ENCODE data around the gene ATP2C2.
"Not testable (repeated sequence)": the region's sequence is repeated elsewhere in the genome, so short reads cannot be mapped to it uniquely, and the experiment has no call there.

ATP2C2 gene

DNA sequence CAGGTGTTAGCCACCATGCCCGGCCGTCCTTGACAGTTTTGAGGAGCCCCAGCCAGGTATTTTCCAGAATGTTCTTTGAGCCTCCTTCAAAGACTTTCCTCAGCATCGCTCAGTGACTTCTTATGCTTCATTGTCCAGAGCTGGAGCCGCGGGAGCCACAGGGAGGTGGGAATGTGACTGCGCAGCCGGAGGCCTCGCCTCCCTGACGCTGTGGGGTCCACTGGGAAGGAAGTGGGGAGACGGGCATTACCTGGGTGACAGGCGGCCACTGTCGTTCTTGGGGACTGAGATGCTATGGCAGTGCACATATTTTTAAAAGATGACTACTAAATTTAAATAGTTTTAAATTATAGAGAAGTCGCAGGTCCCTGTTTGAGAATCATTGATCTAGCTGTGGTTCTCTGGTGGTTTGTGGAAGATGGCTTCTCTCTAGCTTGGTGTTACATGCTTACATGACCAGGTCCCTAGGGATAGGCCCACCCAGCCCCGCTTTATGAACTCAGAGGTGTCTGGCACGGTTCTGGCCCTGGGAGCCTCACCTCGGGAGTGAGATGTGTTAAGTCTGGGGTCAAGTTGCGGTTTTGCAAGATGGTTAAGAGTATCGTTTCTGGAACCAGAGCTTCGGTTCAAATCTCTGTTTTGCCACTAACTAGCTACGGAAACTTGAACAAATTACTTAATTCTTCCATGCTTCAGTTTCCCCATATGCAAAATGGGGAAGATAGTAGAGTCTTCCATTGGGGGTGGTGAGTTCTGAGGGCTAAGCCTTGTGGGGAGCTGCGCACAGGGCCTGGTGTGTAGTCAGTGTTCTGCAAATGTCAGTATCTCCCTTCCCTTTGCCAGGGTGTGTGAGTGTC lies 53.0 kb downstream of the ATP2C2 start:
- no peak for DNase-seq

GRCh38 chr16:84421938-84422220 lies 53.5 kb downstream of the ATP2C2 start:
- no peak for DNase-seq

DNA sequence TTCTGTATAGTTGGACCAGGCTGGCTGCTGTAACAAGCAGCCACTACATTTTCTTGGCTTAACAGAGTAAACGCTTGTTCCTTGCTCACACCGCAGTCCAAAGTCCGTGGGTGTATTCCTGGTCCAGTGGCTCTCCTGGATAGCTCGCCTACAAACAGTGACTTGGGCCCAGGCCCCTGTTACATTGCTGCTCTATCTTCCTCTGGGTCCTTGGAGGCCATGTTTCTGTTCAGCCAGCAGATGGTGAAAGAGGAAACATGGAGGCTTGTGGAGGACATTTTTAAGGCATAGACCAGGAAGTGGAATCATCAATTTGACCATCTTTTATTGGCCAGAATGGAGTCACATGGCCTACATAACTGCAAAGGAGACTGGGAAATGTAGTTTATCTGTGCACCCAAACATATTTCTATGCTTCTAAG lies 55.1 kb downstream of the ATP2C2 start:
- no peak for DNase-seq

DNA sequence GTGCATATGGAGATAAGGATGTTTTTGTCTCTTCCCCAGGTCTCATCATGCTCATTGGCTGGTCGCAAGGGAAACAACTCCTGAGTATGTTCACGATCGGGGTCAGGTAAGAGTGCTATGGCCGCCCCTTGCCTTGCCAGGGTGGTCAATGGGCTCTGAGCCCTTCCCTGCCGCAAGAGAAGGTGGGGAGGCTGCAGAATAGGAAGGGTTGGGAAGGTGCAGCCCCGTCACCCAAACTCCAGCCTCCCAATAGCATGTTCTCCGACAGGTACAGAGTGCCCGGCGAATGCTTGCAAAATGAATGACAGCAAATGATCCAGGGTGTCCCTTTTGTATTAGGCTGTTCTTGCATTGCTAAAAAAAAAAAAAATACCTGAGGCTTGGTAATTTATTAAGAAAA lies 57.4 kb downstream of the ATP2C2 start:
- DNase-seq: no peak

GRCh38 chr16:84426804-84427203 lies 58.5 kb downstream of the ATP2C2 start:
- DNase-seq: no peak

GRCh38 chr16:84427553-84427952 lies 59.2 kb downstream of the ATP2C2 start:
- DNase-seq: no peak

DNA sequence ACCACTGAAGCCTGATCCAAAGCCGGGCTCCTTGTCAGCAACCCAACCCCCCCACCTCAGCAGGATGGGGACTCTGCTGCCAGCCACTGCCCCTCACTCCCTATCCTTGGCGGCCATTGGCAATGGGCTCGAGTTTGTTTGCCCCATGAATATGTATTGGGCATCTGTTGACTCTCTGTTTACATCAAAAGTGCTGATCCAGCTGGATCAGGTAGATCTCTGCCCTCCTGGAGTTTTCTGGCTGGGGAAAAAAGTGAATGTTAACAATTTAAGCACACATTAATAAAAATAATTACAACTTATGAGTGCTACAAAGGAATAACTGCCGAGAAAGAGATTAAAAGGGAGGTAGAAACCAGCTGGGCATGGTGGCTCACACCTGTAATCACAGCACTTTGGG lies 62.5 kb downstream of the ATP2C2 start:
- DNase-seq: no peak

GRCh38 chr16:84434800-84435199 lies 66.5 kb downstream of the ATP2C2 start:
- DNase-seq: no peak

GRCh38 chr16:84436196-84436595 lies 67.9 kb downstream of the ATP2C2 start:
- no peak for DNase-seq

GRCh38 chr16:84438971-84439696 lies 70.8 kb downstream of the ATP2C2 start:
- no peak for DNase-seq

DNA sequence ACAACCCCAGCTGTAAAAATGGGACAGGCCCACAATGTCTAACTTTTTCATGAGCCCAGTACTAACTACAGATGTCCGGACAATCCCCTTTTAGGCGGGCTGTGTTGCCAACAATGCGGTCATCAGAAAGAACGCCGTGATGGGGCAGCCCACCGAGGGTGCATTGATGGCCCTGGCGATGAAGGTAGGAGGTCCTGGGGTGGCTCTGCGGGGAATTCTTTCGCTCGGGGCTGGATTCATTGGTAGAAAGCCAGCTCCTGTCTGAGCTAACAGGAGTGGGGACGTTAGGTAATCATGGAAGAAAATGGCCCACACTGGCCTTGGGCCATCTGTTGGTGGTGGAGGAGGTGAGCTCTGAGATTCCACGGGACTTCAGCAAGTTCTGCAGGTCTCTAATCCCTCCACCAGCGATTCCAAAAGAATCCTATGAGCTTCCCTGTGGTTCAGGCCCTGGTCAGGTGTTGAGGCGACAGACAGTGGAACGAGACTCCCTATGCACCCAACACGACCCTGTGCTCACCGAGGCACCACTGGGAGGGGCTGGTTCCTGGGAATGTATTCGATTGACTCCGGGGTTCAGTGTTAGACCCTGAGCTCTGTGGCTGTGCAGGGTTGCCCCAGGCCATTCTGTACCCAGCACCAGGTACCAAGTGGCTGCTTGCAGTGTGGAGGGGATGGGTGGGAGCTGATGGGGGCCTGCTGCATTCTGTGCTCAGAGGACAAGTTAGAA lies 74.2 kb downstream of the ATP2C2 start:
- DNase-seq: no peak

- DNase-seq: no peak
These were observed 74.9 kb downstream of the ATP2C2 start for GRCh38 chr16:84443166-84443802.

DNA sequence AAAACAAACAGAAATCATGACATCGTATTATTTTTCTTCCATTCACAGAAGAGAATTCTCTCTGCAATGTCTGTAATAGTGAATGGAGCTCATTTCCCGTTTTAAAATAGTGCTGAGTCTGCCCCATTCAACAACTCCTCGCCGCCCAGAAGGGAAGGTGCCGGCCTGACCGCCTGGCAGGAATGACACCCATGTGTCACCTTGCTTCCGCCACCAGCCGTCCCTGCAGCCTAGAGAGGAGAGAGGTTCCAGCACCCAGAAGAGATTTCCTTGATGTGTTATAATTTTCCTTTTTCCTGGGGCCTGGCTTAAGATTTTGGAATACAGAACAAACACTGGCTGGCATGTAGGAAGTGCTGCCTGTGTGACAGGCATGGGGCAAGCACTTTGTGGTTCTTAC lies 76.1 kb downstream of the ATP2C2 start:
- no peak for DNase-seq

DNA sequence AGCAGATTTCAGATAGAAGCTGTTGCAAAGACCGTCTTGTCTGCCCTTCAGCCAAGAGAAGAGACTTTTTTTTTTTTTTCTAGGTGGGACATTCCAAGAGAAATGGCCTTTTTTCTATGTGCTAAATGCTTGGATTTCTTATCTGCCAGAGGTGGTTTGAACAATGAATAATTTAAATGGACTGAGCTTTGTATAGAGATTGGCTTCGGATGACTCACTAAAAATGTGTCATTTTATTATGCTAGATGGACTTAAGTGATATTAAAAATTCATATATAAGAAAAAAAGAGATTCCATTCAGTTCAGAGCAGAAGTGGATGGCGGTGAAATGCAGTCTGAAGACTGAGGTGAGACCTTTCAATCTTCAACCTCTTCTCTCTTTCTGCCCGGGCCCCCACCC lies 77.7 kb downstream of the ATP2C2 start:
- DNase-seq: no peak

GRCh38 chr16:84446596-84447392 lies 78.5 kb downstream of the ATP2C2 start:
- no peak for DNase-seq

- DNase-seq: no peak
These were observed 80.1 kb downstream of the ATP2C2 start for GRCh38 chr16:84448444-84448843.

DNA sequence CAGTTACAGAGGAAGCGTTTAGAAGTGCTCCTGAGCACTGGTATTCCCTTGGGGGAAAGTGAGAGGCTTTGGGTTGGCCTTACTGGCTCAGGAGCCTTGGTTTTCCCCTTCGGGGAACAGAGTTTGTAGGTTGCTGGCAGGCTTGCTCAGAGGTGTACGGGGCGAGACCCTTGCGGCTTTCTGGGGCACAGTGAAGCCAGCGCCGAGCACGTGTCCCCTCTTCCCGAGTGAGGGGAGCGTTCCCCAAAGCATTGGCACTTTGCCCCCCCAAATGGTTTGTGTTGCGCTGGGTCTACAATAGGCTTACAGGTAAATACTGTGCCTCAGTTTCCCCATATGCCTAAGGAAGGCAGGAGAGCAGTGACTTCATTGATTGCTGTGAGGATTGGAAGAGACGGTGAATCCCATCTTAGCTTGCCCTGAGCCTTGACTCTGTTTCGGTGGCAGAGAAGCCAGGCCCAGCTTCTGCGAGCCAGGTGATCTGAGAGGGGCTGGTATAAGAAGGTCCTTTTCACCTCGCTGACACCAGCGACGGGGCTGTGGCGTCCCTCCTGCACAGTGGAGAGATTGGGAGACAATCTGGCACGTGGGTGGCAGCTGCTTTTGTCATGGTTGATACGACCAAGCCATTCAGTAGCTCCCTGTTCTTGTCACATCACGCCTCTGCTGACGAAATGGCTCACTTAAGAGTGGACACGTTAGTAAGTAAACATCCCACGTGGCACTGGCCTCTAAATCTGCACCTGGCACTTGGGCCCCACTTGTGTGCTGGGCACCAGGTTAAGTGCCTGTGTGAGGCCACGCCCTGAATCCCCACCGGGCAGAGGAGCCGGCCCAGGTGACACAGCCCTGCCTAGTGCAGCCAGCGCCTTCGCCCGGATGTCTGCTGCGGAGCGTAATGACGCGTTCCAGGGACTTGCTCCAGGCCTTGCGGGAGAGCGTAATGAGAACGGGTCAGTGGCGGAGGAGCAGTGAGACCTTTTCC lies 81.1 kb downstream of the ATP2C2 start:
- no peak for DNase-seq

DNA sequence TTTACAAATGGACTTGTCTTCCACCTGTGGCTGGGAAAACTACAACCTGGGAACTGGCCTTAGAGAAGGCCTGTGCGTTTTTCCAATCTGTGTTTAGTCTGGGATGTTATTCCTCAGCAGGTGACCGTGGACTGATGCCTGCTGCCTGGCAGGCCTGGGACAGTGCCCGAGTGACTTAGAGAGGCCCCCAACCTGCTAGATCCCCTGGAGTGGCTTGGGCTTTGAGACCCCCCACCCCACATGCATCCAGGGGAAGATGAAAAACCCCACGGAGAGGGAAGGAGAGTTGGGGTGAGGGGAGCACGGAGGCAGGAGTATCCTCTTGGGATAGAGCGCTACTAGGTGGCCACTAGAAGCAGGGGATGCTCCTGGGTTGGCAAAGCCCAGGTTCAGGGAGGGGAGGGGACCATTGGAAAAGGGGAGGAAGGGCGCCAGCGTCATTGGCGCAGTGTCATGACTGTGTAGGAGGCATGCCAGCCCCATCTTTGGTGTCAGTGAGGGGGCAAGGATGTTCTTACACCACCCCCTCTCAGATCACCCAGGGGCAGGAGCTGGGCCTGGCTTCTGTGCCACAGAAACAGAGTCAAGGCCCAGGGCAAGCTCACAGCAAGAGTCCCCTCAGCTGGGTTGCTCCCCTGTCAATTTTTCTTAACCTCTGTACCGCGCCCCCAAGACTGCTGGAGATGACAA lies 82.0 kb downstream of the ATP2C2 start:
- no peak for DNase-seq

- not testable (repeated sequence) for DNase-seq
These were observed 82.8 kb downstream of the ATP2C2 start for GRCh38 chr16:84451010-84451676.

- DNase-seq: no peak
These were observed 83.4 kb downstream of the ATP2C2 start for GRCh38 chr16:84451781-84452180.

Data from stimulated activated CD4-positive, alpha-beta T cell treated with anti-CD3 and anti-CD28 coated beads, Interleukin-4, amount 100 ng/mL, for 1 hour (primary cell).